ENCODE measurements around the gene GNPTG. TPM values are rescaled to one million over a fixed set of nuclear protein-coding genes. Genes with fewer than 3 reads are reported as not detected.

Gene GNPTG
- total RNA-seq = 26.6 and 28.3 TPM in 2 replicates

GRCh38 chr16:1351582-1352362, at the start of gene GNPTG, which contains the start of gene TSR3:
TSS of gene GNPTG (plus strand) at chr16:1351931. CDS start at chr16:1351966, 35 bp downstream.
TSS of gene TSR3 (minus strand) at chr16:1351878. CDS start at chr16:1351804, 74 bp downstream.

GRCh38 chr16:1308977-1309885, 42.5 kb upstream of the GNPTG start, which contains the start of gene UBE2I:
TSS of gene UBE2I (plus strand) at chr16:1309636. CDS start at chr16:1314031, 4,395 bp downstream.

GRCh38 chr16:1333149-1333812, 18.4 kb upstream of the GNPTG start, which contains the start of gene BAIAP3:
TSS of gene BAIAP3 (plus strand) at chr16:1333645. CDS start at chr16:1338550, 4,905 bp downstream.

Other genes starting within 250 kb of the GNPTG start
- 0.09 and 0.11 TPM in 2 replicates for gene CACNA1H, start 198.8 kb upstream of the GNPTG start, total RNA-seq
- gene TPSG1, start 126.7 kb upstream of the GNPTG start, total RNA-seq = not detected in 2 replicates
- gene TPSB2, start 121.7 kb upstream of the GNPTG start, total RNA-seq = not detected in 2 replicates
- 0.09 TPM in 1 of 2 replicates, not detected in the other for gene TPSAB1, start 111.2 kb upstream of the GNPTG start, total RNA-seq
- gene TPSD1, start 95.9 kb upstream of the GNPTG start, total RNA-seq = not detected in 2 replicates
- gene UBE2I, start 42.3 kb upstream of the GNPTG start, total RNA-seq = 28.9 and 43.6 TPM in 2 replicates
- 1.3 and 3.4 TPM in 2 replicates for gene BAIAP3, start 18.3 kb upstream of the GNPTG start, total RNA-seq
- 45.3 and 59.5 TPM in 2 replicates for gene TSR3, start 53 bp upstream of the GNPTG start, total RNA-seq
- 5.4 and 6.4 TPM in 2 replicates for gene UNKL, start 62.8 kb downstream of the GNPTG start, total RNA-seq
- gene UQCC4, start 68.8 kb downstream of the GNPTG start, total RNA-seq = 16.3 and 19.2 TPM in 2 replicates
- not detected in 2 replicates for gene PERCC1, start 79.1 kb downstream of the GNPTG start, total RNA-seq
- gene CCDC154, start 92.6 kb downstream of the GNPTG start, total RNA-seq = 0.11 and 0.17 TPM in 2 replicates
- gene CLCN7, start 123.1 kb downstream of the GNPTG start, total RNA-seq = 57.4 and 72.2 TPM in 2 replicates
- gene PTX4, start 137.0 kb downstream of the GNPTG start, total RNA-seq = 0.11 and 0.17 TPM in 2 replicates
- gene TELO2, start 141.4 kb downstream of the GNPTG start, total RNA-seq = 13.8 and 16.5 TPM in 2 replicates
- gene TMEM204, start 181.7 kb downstream of the GNPTG start, total RNA-seq = 142 and 170 TPM in 2 replicates